Effector memory CD8-positive, alpha-beta T cell (primary cell): Measurements from ENCODE around the gene MARCHF6.

Experiments
- ATAC-seq: fragments of 150-1000 bp; cut with Tn5 transposase; replicated peaks from 2 replicates; pipeline ENCODE4 v1.10.0; 2021; ENCODE audit warnings: mild to moderate bottlenecking, moderate library complexity
- DNase-seq, 3 experiments: peaks; one replicate each; pipeline ENCODE4 v3.0.0; 2021
- H3K27ac Mint-ChIP-seq, 2 donors: one replicate each; pipeline ENCODE4 v1.8.0; 2022; ENCODE audit warnings: mild to moderate bottlenecking in 2 of 2, mixed read lengths in 2 of 2, moderate library complexity in 2 of 2
- H3K27me3 Mint-ChIP-seq, 2 donors: one replicate each; pipeline ENCODE4 v1.8.0; 2022; ENCODE audit warnings: mixed read lengths in 2 of 2
- H3K36me3 Mint-ChIP-seq: one replicate; pipeline ENCODE4 v1.8.0; 2022; ENCODE audit warnings: mild to moderate bottlenecking, moderate library complexity, mixed read lengths; ENCODE audit not compliant: insufficient read depth
- H3K4me1 Mint-ChIP-seq, 2 donors: one replicate each; pipeline ENCODE4 v1.8.0; 2022; ENCODE audit warnings: low read depth in 2 of 2, mixed read lengths in 2 of 2
- H3K4me3 Mint-ChIP-seq, 2 donors: one replicate each; pipeline ENCODE4 v1.8.0; 2022; ENCODE audit warnings: mild to moderate bottlenecking in 2 of 2, mixed read lengths in 2 of 2, moderate library complexity in 2 of 2
- H3K9me3 Mint-ChIP-seq, 2 donors: one replicate each; pipeline ENCODE4 v1.8.0; 2022; ENCODE audit warnings: mixed read lengths in 2 of 2

The MARCHF6 gene

GRCh38 chr5:10330511-10331230 lies 22.8 kb upstream of the MARCHF6 start:
- no peaks in the 10 kb centered on the region for H3K9me3 Mint-ChIP-seq
- ATAC-seq, result no peak
- no peak overlapping the region for H3K4me3 Mint-ChIP-seq
- peaks cover 5 to 7% of the 10 kb centered on the region in 2 donors for H3K4me1 Mint-ChIP-seq
- DNase-seq, result no peak
- H3K27ac Mint-ChIP-seq, result no peak overlapping the region
- H3K36me3 Mint-ChIP-seq, result no peaks in the 10 kb centered on the region
- peaks cover 50 to 51% of the 10 kb centered on the region in 2 donors for H3K27me3 Mint-ChIP-seq

GRCh38 chr5:10331341-10331796 lies 22.1 kb upstream of the MARCHF6 start:
- no peak for DNase-seq
- no peaks in the 10 kb centered on the region for H3K36me3 Mint-ChIP-seq
- H3K4me3 Mint-ChIP-seq, result no peak overlapping the region
- peaks cover 50 to 52% of the 10 kb centered on the region in 2 donors for H3K27me3 Mint-ChIP-seq
- peaks cover 5 to 7% of the 10 kb centered on the region in 2 donors for H3K4me1 Mint-ChIP-seq
- no peak overlapping the region for H3K27ac Mint-ChIP-seq
- H3K9me3 Mint-ChIP-seq, result no peaks in the 10 kb centered on the region
- ATAC-seq, result no peak

GRCh38 chr5:10332301-10332700 lies 21.2 kb upstream of the MARCHF6 start:
- Mint-ChIP-seq H3K27me3 (peaks cover 50 to 52% of the 10 kb centered on the region in 2 donors), H3K36me3 (no peaks in the 10 kb centered on the region), H3K27ac (no peak overlapping the region), H3K4me3 (peak overlapping the region in 1 of 2 donors; percentile 13), H3K4me1 (peaks cover 5 to 7% of the 10 kb centered on the region in 2 donors), H3K9me3 (no peaks in the 10 kb centered on the region)
- ATAC-seq (no peak), DNase-seq (no peak)

- Mint-ChIP-seq H3K36me3 (no peaks in the 10 kb centered on the region), H3K9me3 (no peaks in the 10 kb centered on the region), H3K4me1 (peaks cover 5 to 7% of the 10 kb centered on the region in 2 donors), H3K27me3 (peaks cover 50 to 52% of the 10 kb centered on the region in 2 donors), H3K27ac (peak overlapping the region in 1 of 2 donors; percentile 65), H3K4me3 (peak overlapping the region; percentile 84 to 89)
- peak; percentile 54 for ATAC-seq
- DNase-seq, result no peak
These were observed 20.1 kb upstream of the MARCHF6 start for GRCh38 chr5:10333154-10334006.

GRCh38 chr5:10334831-10335230 lies 18.7 kb upstream of the MARCHF6 start:
- Mint-ChIP-seq H3K4me3 (no peak overlapping the region), H3K9me3 (no peaks in the 10 kb centered on the region), H3K36me3 (no peaks in the 10 kb centered on the region), H3K4me1 (peaks cover 5 to 7% of the 10 kb centered on the region in 2 donors), H3K27ac (no peak overlapping the region), H3K27me3 (peaks cover 50 to 52% of the 10 kb centered on the region in 2 donors)
- no peak for DNase-seq
- no peak for ATAC-seq

- H3K4me3 Mint-ChIP-seq, result no peak overlapping the region
- peak overlapping the region in 1 of 2 donors; percentile 46 for H3K27ac Mint-ChIP-seq
- H3K36me3 Mint-ChIP-seq, result no peaks in the 10 kb centered on the region
- peaks cover 5 to 7% of the 10 kb centered on the region in 2 donors for H3K4me1 Mint-ChIP-seq
- H3K27me3 Mint-ChIP-seq, result peaks cover 42 to 49% of the 10 kb centered on the region in 2 donors
- no peak for DNase-seq
- no peak for ATAC-seq
- H3K9me3 Mint-ChIP-seq, result no peaks in the 10 kb centered on the region
These were observed 17.6 kb upstream of the MARCHF6 start for GRCh38 chr5:10335711-10336470.

- no peaks in the 10 kb centered on the region for H3K9me3 Mint-ChIP-seq
- no peak overlapping the region for H3K27ac Mint-ChIP-seq
- peaks cover 5 to 7% of the 10 kb centered on the region in 2 donors for H3K4me1 Mint-ChIP-seq
- no peaks in the 10 kb centered on the region for H3K36me3 Mint-ChIP-seq
- DNase-seq (no peak), ATAC-seq (no peak)
- peaks cover 30 to 37% of the 10 kb centered on the region in 2 donors for H3K27me3 Mint-ChIP-seq
- H3K4me3 Mint-ChIP-seq, result no peak overlapping the region
These were observed 16.4 kb upstream of the MARCHF6 start for GRCh38 chr5:10337107-10337506.

- Mint-ChIP-seq H3K9me3 (no peaks in the 10 kb centered on the region), H3K27ac (no peak overlapping the region), H3K4me3 (no peak overlapping the region), H3K27me3 (peaks cover 22 to 28% of the 10 kb centered on the region in 2 donors), H3K4me1 (peaks cover 5 to 7% of the 10 kb centered on the region in 2 donors), H3K36me3 (no peaks in the 10 kb centered on the region)
- no peak for ATAC-seq
- DNase-seq, result no peak
These were observed 15.5 kb upstream of the MARCHF6 start for GRCh38 chr5:10337986-10338385.

- DNase-seq (no peak), ATAC-seq (no peak)
- Mint-ChIP-seq H3K27ac (no peak overlapping the region), H3K4me1 (peaks cover 0 to under 1% of the 10 kb centered on the region in 2 donors), H3K4me3 (no peak overlapping the region), H3K9me3 (no peaks in the 10 kb centered on the region), H3K27me3 (peaks cover 15 to 21% of the 10 kb centered on the region in 2 donors), H3K36me3 (no peaks in the 10 kb centered on the region)
These were observed 14.8 kb upstream of the MARCHF6 start for GRCh38 chr5:10338686-10339057.

GRCh38 chr5:10339058-10339811 lies 14.3 kb upstream of the MARCHF6 start:
- no peak for DNase-seq
- no peaks in the 10 kb centered on the region for H3K9me3 Mint-ChIP-seq
- H3K27ac Mint-ChIP-seq, result no peak overlapping the region
- H3K4me1 Mint-ChIP-seq, result no peaks in the 10 kb centered on the region
- H3K36me3 Mint-ChIP-seq, result no peaks in the 10 kb centered on the region
- no peak overlapping the region for H3K4me3 Mint-ChIP-seq
- no peak for ATAC-seq
- peaks cover 14 to 15% of the 10 kb centered on the region in 2 donors for H3K27me3 Mint-ChIP-seq

- ATAC-seq, result no peak
- H3K4me3 Mint-ChIP-seq, result no peak overlapping the region
- no peak overlapping the region for H3K27ac Mint-ChIP-seq
- H3K4me1 Mint-ChIP-seq, result no peaks in the 10 kb centered on the region
- peaks cover 6 to 8% of the 10 kb centered on the region in 2 donors for H3K27me3 Mint-ChIP-seq
- no peaks in the 10 kb centered on the region for H3K36me3 Mint-ChIP-seq
- no peak for DNase-seq
- H3K9me3 Mint-ChIP-seq, result no peaks in the 10 kb centered on the region
These were observed 13.5 kb upstream of the MARCHF6 start for GRCh38 chr5:10339958-10340357.

GRCh38 chr5:10343486-10343885 lies 10.0 kb upstream of the MARCHF6 start:
- Mint-ChIP-seq H3K27me3 (no peaks in the 10 kb centered on the region), H3K4me3 (no peak overlapping the region), H3K27ac (no peak overlapping the region), H3K9me3 (no peaks in the 10 kb centered on the region), H3K4me1 (no peaks in the 10 kb centered on the region), H3K36me3 (no peaks in the 10 kb centered on the region)
- no peak for ATAC-seq
- DNase-seq, result no peak
